ENCODE measurements around the gene CCDC178.

DNA sequence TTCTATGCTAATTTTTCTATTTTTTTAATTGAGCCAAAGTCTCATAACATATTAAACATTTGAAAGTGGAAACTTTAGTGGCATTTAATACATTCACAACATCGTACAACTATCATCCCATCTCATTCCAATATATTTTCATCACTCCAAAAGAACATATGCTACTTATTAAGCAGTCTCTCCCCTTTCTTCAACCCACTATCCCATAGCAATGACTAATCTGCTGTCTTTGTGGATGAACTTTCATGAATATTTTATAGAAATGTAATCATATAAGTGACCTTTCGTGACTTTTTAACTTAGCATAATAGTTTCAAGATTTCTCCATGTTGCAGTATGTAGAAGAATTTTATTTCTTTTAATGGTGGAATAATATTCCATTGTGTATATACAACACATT is 90.3 kb downstream of the CCDC178 start:
- TF ChIP-seq CTCF (conservative IDR thresholded peaks at IDR 0.05), result no peak
- TF ChIP-seq EZH2 (IDR thresholded peaks at IDR 0.05; ENCODE audit: low read depth), result no peak

Data from PC-9 (cell line).